Activated CD4-positive, CD25-positive, alpha-beta regulatory T cell treated with anti-CD3 and anti-CD28 coated beads, Interleukin-2, amount 50 U/mL, for 24 hours (primary cell): ENCODE data around the gene SLC24A2.
A peak's percentile ranks its signal among the peaks of the same experiment; 100 is the strongest.

Experiments
- ATAC-seq, 2 donors: fragments of 150-1000 bp; cut with Tn5 transposase; one replicate each; pipeline ENCODE4 v1.10.0; 2021; ENCODE audit warnings: mild to moderate bottlenecking in 1 of 2, moderate library complexity in 1 of 2

SLC24A2 gene

DNA sequence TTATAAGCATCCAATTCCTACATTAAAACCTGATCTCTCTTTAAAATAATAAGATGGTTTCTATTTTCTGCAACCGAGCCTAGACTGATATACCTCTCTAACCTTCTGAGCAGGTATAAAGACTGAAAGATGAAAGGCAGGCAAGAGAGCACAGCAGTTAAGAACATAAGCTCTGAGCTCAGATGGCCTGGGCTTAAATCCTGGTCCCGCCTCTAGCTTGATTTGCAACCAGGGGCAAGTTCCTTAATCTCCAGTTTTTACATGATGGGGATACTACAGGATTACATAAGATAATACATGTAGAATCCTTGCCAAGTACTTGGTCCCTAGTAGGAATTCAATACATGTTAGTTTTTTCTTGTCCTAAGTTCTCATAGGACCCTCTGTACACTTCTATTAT lies 33.9 kb downstream of the SLC24A2 start:
- ATAC-seq = no peak

DNA sequence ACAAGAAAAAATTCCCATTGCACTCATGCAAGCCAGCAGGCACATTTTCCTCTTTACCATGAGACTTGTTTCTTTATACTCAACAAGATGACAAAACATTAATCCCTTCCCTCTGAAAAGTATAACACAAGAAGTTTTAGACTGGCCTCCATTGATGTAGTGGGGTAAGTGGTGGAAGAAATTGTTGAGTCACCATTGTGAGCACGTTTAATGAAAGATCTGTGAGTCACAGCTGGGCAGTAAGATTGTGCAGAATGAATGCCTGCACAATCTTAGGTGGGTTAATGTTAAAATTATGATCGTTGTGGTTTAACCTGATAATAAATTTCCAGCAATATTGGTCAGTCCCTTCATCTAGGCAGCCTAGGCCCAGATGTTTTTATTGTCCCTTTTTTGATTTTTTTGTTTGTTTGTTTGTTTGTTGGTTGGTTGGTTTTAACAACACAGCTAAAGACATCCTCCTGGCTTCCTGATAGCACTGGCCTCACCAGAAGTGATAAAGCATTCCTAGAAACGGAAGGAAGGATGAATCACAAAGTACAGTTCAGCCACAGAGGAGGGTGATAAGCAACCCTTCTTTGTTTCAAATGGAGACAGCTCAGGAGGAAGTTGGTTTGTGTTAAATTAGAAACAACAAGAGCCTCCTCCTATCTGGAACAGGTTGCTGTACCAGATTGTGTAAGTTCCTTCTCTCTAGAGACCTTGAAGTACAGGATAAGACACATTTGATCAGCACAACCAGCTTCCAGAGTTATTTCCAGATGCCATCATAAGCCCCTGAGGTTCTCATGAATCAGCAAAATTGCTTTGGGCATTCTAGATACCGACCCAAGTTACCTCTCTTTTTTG lies 40.3 kb downstream of the SLC24A2 start:
- peak; percentile 57 to 58 for ATAC-seq

DNA sequence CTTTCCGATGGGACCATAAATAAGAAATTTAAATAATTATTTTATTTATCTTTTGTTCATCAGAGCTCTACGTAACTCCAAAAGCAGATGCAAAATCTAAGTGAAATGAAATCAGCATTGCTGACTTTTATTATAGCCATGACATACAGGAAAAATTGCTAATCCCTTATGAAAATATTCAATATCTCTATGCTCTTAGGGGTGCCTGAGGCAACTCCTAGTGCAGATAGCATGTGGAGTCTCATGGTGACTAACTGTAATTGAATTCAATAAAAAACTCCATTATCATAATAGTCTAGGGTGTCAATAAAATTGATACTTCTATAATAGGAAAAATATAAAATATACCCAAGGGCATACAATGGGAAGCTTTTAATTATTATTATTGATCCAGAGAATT lies 42.6 kb downstream of the SLC24A2 start:
- no peak for ATAC-seq

DNA sequence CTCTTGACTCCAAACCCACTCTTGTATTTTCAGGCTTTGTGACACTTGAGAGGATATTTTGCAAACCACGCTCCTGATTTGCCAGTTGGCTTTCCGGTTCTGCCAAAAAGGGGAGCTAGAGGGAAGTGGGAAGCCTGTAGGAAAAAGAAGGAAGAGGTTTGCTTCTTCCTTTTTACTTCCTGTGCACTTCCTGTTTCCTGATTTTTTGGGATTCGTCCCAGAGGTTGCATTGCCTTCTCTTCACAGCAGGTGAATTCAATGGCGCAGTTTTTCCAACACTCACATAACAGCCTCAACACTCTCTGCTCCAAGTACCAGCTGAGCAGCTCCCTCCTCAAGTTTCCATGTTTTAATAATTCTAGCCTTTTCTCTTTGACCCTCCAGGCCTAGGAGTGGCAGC lies 47.7 kb downstream of the SLC24A2 start:
- ATAC-seq = no peak
